Prostate gland (tissue), 2 donors: ENCODE data around the gene MT1M. TPM values are rescaled to one million over a fixed set of nuclear protein-coding genes. Genes with fewer than 3 reads are reported as not detected.

Experiments
- DNase-seq: peaks from one replicate; pipeline ENCODE4 v3.0.0-alpha.2; 2019; ENCODE audit warnings: low spot score
- H3K27ac ChIP-seq, 2 donors: fragments of 200-600 bp; sonication (generic); 2 replicates each; pipeline ENCODE4 v1.5.1; 2017 to 2019
- H3K27me3 ChIP-seq: fragments of 200-600 bp; sonication (generic); replicated peaks from 2 replicates; pipeline ENCODE4 v1.5.1; 2019; ENCODE audit not compliant: insufficient read depth
- H3K36me3 ChIP-seq, 2 donors: fragments of 200-600 bp; sonication (generic); 1 replicate in 1 of 2; 2 replicates in 1 of 2; pipeline versions ENCODE4 v1.5.1 to v1.8.1; 2017 to 2019
- H3K4me1 ChIP-seq: fragments of 200-600 bp; sonication (generic); replicated peaks from 2 replicates; pipeline ENCODE4 v1.5.1; 2019
- H3K4me3 ChIP-seq, 2 donors: fragments of 200-600 bp; sonication (generic); 2 replicates each; pipeline ENCODE4 v1.5.1; 2017 to 2019
- H3K9me3 ChIP-seq: fragments of 200-600 bp; sonication (generic); 2 replicates; pipeline ENCODE4 v1.5.1; 2017
- CTCF ChIP-seq, 4 experiments: fragments of 200-600 bp in 2 of 4; fragments of 450-650 bp in 2 of 4; sonication (generic) in 2 of 4; IDR thresholded peaks; 1 replicate in 3 of 4; 2 replicates in 1 of 4; pipeline ENCODE4 v1.5.1; 2016 to 2019; ENCODE audit warnings: antibody characterized with exemption in 4 of 4, mild to moderate bottlenecking in 2 of 4, moderate library complexity in 2 of 4
- POLR2A ChIP-seq: fragments of 450-650 bp; IDR thresholded peaks from one replicate; pipeline ENCODE4 v1.6.1; 2016; ENCODE audit warnings: antibody characterized with exemption, mild to moderate bottlenecking
- POLR2AphosphoS5 ChIP-seq: sonication (generic); formaldehyde crosslinking; IDR thresholded peaks from one replicate; pipeline ENCODE4 v1.6.1; 2017; ENCODE audit warnings: antibody characterized with exemption
- WGBS: methylation state at CpG from one replicate; pipeline ENCODE4 v1.1.5; 2018; 5-methylcytosine and 5-hydroxymethylcytosine counted together
- intact Hi-C: fragments of 100-400 bp; cut with DNase I; formaldehyde crosslinking; loops from one replicate; pipeline ENCODE4 v1.14.2; 2022
- total RNA-seq, 2 donors: library from RNA; depleted of rRNA; stranded (reverse); fragments of >200 nt; gene quantifications; one replicate each; pipeline ENCODE4 v1.1.0, GENCODE V29; 2016

Gene MT1M
- total RNA-seq, 2 donors from 2014 or later, result 14.8 to 37.4 TPM

- no peak for TF ChIP-seq POLR2AphosphoS5
- TF ChIP-seq POLR2A, result no peak
- no peak for TF ChIP-seq CTCF (IDR thresholded peaks at IDR 0.05)
- H3K9me3 ChIP-seq, result no peaks in the 10 kb centered on the region
- no peaks in the 10 kb centered on the region for H3K4me1 ChIP-seq
- H3K27me3 ChIP-seq, result peaks cover 4% of the 10 kb centered on the region
- H3K4me3 ChIP-seq, result no peak overlapping the region
- DNase-seq, result no peak
- intact Hi-C loops, result no loop called here
- no peaks in the 10 kb centered on the region for H3K36me3 ChIP-seq
- no peak overlapping the region for H3K27ac ChIP-seq
- WGBS, result 74% methylated on average over 9 of the region's 9 CpGs
Observed at GRCh38 chr16:56636616-56637413, 4.4 kb downstream of the MT1M start.

- Histone ChIP-seq H3K36me3 (no peaks in the 10 kb centered on the region), H3K4me3 (peak within 1 kb of the TSS; percentile 12 to 30), H3K9me3 (no peaks in the 10 kb centered on the region), H3K4me1 (no peaks in the 10 kb centered on the region), H3K27me3 (peaks cover 4% of the 10 kb centered on the region), H3K27ac (no peak within 1 kb of the TSS)
- peak; percentile 30 for DNase-seq
- intact Hi-C loops, result no loop called here
- WGBS, result 15% methylated on average over 68 of the region's 68 CpGs
- TF ChIP-seq CTCF (IDR thresholded peaks at IDR 0.05), result no peak
- TF ChIP-seq POLR2A, result peak; percentile 28
- peak; percentile 25 for TF ChIP-seq POLR2AphosphoS5
Observed at GRCh38 chr16:56637814-56638750, 5.6 kb downstream of the MT1M start, which contains the start of gene MT1A. Gene MT1A (plus strand): TSS chr16:56638666. CDS start chr16:56638739, 73 bp downstream.

- DNase-seq, result no peak
- Histone ChIP-seq H3K4me1 (peaks cover 4% of the 10 kb centered on the region), H3K9me3 (no peaks in the 10 kb centered on the region), H3K4me3 (no peak overlapping the region), H3K27me3 (peaks cover 4% of the 10 kb centered on the region), H3K27ac (no peak overlapping the region), H3K36me3 (no peaks in the 10 kb centered on the region)
- intact Hi-C loops, result no loop called here
- WGBS, result 71% methylated on average over 1 of the region's 1 CpG
- TF ChIP-seq POLR2AphosphoS5 (no peak), POLR2A (no peak), CTCF (IDR thresholded peaks at IDR 0.05) (no peak)
Observed at GRCh38 chr16:56639045-56639444, 6.6 kb downstream of the MT1M start.

GRCh38 chr16:56640076-56640475, 7.6 kb downstream of the MT1M start:
- intact Hi-C loops, result no loop called here
- Histone ChIP-seq H3K27me3 (peaks cover 4% of the 10 kb centered on the region), H3K4me1 (peaks cover 4% of the 10 kb centered on the region), H3K27ac (no peak overlapping the region), H3K4me3 (no peak overlapping the region), H3K36me3 (no peaks in the 10 kb centered on the region), H3K9me3 (no peaks in the 10 kb centered on the region)
- TF ChIP-seq POLR2A, result no peak
- TF ChIP-seq CTCF (IDR thresholded peaks at IDR 0.05), result no peak
- TF ChIP-seq POLR2AphosphoS5, result no peak
- 74% methylated on average over 1 of the region's 1 CpG for WGBS
- no peak for DNase-seq
